ENCODE data around the gene RPN2.

DNA sequence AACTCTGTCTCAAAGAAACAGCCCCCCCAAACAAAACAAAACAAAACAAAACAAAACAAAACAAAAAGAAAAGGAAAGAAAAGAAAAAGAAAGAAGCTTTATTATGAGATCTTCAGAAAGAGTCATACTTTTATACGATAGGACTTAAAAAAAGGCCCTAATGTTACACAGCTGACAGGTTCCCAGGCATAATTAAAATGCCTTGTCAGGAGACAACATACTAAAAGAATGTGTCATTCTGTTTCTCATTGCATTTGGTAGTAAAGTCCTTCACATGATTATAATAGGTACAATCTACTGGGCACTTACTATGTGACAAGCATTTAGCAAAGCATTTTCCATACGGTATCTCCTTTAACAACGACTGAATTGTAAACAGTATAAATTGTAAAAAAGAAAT lies 36.4 kb upstream of the RPN2 start:
- TF ChIP-seq POLR2AphosphoS5 (IDR thresholded peaks at IDR 0.05; ENCODE audit: borderline replicate concordance, low read depth, low read length) (no peak), EZH2 (IDR thresholded peaks at IDR 0.05) (no peak), FOXP2 (optimal IDR thresholded peaks at IDR 0.05; ENCODE audit: control extremely low read depth, extremely low read length, insufficient read depth) (no peak)

All from SK-N-MC (cell line).